Fibroblast of pulmonary artery (primary cell): ENCODE results near the gene SDK2.

Experiments used
- DNase-seq: peaks from one replicate; pipeline ENCODE4 v3.0.0-alpha.2; 2010; ENCODE audit warnings: low read depth
- H3K4me3 ChIP-seq: replicated peaks from 2 replicates; pipeline ENCODE4 v1.5.1; 2011; ENCODE audit warnings: low read depth, mild to moderate bottlenecking, control low read depth, low read length, moderate library complexity
- TF ChIP-seq, protein P1 (sequence below): IDR thresholded peaks from 2 replicates; pipeline ENCODE4 v1.5.1; 2011; ENCODE audit warnings: mild to moderate bottlenecking, control low read depth, low read length, inconsistent platforms; ENCODE audit errors: missing control alignments

SDK2 gene

DNA sequence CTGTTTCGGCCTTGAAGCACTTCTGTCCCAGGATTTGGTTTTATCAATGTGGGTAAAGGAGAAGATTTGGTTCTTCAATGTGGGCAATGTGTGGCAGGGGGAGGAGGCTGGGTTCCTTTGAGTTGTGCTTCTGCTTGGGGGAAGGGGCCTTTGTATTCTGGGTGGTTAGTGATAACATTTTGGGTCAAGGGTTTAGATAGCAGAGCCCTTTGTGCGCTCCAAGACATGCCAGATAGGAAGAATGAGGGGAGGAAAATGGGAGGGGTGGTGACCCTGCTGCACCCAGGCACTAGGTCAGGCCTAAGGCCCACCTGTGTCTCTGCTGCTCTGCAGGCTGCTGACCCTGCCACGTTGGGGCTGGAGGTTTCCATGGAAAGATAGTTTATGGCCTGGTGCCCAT lies 292.5 kb downstream of the SDK2 start:
- no peak for DNase-seq
- TF ChIP-seq, protein P1, sequence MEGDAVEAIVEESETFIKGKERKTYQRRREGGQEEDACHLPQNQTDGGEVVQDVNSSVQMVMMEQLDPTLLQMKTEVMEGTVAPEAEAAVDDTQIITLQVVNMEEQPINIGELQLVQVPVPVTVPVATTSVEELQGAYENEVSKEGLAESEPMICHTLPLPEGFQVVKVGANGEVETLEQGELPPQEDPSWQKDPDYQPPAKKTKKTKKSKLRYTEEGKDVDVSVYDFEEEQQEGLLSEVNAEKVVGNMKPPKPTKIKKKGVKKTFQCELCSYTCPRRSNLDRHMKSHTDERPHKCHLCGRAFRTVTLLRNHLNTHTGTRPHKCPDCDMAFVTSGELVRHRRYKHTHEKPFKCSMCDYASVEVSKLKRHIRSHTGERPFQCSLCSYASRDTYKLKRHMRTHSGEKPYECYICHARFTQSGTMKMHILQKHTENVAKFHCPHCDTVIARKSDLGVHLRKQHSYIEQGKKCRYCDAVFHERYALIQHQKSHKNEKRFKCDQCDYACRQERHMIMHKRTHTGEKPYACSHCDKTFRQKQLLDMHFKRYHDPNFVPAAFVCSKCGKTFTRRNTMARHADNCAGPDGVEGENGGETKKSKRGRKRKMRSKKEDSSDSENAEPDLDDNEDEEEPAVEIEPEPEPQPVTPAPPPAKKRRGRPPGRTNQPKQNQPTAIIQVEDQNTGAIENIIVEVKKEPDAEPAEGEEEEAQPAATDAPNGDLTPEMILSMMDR: no peak
- H3K4me3 ChIP-seq: no peak overlapping the region

DNA sequence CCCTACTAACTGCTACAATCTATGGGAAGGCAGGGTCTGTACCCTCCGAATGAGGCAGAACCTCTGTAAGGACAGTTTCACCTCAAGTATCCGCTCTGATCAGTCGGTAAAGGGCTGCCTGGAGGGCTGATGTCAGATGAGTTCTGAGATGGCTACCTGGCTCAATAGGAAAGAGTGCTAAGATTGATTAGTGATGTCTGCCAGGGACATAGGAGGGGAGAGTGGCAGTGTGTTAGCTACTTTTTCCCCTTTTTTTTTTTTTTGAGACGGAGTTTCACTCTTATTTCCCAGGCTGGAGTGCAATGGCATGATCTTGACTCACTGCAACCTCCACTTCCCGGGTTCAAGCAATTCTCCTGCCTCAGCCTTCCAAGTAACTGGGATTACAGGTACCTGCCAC lies 293.4 kb downstream of the SDK2 start:
- H3K4me3 ChIP-seq: no peak overlapping the region
- TF ChIP-seq, protein P1: no peak
- no peak for DNase-seq

DNA sequence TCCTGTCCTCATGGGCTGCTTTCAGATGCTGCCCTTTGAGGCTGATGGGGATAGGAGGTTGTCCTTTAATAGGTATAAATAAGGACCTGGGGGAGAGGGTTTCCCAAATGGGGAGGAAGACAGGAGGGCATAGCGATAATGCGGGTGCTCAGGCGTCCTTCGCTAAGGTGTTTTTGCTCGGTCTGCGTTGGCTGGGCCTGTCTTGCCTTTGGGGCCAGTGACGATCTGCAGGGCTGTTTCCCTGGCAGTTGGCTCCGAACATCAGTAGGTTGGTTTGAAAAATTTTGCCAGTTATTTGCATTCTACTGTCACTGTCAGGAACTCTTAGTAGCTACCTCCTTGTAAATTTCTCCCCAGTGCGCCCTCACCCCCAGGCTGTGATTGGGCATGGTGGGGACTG lies 294.6 kb downstream of the SDK2 start:
- no peak overlapping the region for H3K4me3 ChIP-seq
- TF ChIP-seq, protein P1: no peak
- DNase-seq: no peak

DNA sequence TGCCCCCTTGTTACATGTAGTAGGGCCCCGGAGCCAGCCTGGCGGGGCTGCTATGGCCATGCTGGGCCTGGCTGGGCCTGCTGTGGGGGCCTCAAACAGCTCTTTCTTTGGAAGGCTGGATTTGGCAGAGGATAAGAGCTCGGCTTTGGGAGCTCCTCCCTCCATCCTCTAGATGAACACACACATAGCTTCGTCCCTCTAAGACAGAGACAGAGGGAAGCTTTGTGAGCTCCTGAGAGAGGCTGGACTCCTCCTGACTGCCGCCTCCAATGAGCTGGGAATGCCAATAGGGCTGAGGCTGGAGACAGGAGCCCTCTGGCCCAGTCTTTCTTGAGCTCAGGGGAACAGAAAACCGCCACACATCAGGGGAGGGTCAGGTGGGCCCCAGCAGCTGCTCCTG lies 295.1 kb downstream of the SDK2 start:
- peak; percentile 33 for DNase-seq
- TF ChIP-seq, protein P1: no peak

DNA sequence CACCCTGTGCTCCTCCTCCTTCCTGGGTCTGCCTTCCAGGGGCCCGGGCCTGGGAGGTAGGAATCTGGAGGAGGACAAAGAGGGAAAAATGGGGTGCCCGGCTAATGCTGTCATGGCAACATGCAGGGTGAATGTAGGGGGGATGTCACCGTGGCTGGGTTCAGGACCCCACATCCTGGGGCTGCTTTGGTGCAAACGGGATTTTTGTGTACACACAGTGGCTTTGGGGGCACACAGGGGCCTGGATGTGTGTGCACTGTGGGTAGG lies 295.5 kb downstream of the SDK2 start:
- no peak for DNase-seq
- no peak overlapping the region for H3K4me3 ChIP-seq
- TF ChIP-seq, protein P1: no peak

More for the DNA sequence above, 295.1 kb downstream of the SDK2 start:
- H3K4me3 ChIP-seq: no peak overlapping the region

DNA sequence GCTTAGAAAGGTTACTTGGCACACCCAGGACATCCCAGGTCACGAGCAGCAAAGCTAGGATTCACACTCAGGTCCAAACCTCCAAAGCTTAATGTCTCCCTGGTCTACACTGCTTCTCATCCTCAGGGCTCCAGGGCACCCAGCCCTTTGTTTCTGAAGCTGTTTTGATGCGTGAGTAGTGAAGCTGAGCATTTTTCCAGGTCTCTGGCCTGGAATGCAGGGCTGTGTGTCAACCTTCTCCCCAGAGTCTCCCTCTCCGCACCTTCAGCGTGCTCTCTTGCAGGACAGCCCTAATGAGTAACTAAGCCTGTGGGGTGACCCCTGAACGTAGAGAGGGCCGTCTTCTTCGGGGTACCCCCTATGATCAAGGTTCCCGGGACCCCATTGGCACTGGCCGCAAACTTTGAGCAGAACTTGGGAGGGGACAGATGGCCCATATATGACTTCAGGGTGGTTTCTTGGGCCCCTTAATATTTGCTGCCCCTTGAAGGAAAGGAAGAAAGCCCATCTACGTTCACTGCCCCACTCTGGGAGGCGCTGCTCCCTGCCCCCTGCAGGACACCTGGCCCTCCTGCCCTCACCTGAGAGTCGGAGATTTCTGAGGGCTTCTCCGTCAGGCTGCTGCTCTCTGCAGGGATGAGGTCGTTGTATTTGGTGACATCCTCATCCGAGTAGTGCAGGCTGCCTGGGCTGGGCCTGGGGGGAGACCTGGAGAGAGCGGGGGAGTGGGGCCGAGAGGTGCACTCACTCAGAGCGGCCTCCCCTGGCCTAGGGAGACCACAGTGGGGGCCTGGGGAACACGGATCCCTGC lies 296.0 kb downstream of the SDK2 start:
- no peak for DNase-seq
- TF ChIP-seq, protein P1: no peak
- no peak overlapping the region for H3K4me3 ChIP-seq

DNA sequence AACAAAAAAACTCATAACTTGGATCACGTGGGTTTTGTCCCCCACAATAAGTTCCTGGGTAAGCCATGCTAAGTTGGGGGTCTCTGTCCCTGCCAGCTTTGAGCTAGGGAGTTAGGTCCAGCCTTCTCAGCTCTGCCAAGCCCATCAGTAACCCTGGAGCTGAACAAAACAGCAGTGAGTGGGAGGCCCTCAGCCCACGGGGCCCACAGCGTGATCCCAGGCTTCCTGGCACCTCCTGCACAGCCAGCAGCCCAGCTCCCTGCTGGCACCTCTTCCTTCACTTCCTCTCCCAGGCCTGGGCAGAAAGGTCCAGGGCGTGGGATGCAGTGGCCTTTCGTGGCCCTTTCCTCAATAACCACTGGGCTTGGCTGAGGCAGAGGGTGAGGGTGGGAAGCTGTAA lies 296.9 kb downstream of the SDK2 start:
- H3K4me3 ChIP-seq: no peak overlapping the region
- TF ChIP-seq, protein P1: no peak
- DNase-seq: peak; percentile 46
